Posterior vena cava (tissue), 2 donors: ENCODE measurements around the gene TTLL5. TPM values are rescaled to one million over a fixed set of nuclear protein-coding genes. Genes with fewer than 3 reads are reported as not detected.

Experiments
- DNase-seq: peaks from one replicate; pipeline ENCODE4 v3.0.0-alpha.2; 2020; ENCODE audit warnings: low spot score
- intact Hi-C, 2 donors: fragments of 100-400 bp; cut with DNase I; formaldehyde crosslinking; loops; one replicate each; pipeline versions ENCODE4 v1.14.1 to v1.14.2; 2022 to 2023
- total RNA-seq, 2 donors: library from RNA; stranded (reverse); fragmentation: NEBNext Ultra II Directional; extraction: Animal tissue kit (Norgen Biotek cat#: 25700); gene quantifications; one replicate each; pipeline ENCODE4 v1.2.1, GENCODE V29; 2021
- donor health status: DM: yes; HTN: yes; CAD: no.
- donor health status: DM: yes; HTN: yes; CAD: no.

TTLL5 gene
- total RNA-seq, 2 donors from 2014 or later = 26.9 to 28.5 TPM

DNA sequence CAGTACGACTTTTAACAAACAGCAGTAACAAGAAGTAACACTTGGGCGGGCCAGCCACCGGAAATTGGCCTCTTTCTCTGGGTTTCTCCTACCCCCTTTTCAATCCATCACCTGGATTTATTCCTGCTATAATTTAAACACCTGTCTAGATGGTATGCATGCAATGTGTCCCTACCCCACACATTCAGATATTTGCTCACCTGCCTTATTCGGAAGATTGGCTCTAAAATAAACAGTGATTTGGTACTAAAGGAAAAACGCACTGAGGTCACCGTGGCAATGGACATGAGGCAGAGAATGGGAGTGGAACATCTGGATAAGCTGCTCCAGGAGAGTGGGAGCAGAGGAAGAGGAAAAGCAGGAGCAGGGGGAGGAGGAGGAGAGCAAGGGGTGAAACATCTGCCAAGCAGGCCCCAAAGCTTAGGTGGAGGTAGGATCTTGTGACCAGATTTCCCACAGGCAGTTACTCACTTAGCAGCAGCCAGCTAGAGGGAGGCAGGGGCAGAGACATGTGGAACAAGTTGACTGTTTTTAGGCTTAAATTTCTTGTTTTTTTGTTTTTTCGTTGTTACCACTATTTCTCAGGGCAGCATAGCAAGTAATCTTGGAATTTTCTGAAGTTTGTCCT lies 150.9 kb downstream of the TTLL5 start:
- intact Hi-C loops = no loop called here

DNA sequence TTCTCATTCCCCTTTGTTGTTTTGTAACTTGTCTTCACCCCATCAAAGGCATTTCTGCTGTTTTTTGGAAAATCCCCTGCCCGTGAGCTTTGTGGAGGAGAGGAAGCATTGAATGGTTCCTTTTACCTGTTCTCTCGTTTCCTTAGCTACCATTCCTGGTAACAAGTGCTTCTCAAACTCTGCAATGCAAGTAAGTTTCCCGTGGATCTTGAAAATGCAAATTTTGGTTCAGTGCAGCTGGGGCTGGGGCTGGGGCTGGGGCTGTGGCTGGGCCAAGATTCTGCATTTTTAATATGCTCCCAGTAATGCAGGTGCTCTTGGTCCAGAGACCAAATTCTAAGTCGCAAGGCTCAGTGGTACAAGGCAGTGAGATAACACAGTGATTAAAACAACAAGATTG lies 151.6 kb downstream of the TTLL5 start:
- intact Hi-C loops = no loop called here
- DNase-seq = no peak

More for the DNA sequence above, 150.9 kb downstream of the TTLL5 start:
- DNase-seq = no peak

DNA sequence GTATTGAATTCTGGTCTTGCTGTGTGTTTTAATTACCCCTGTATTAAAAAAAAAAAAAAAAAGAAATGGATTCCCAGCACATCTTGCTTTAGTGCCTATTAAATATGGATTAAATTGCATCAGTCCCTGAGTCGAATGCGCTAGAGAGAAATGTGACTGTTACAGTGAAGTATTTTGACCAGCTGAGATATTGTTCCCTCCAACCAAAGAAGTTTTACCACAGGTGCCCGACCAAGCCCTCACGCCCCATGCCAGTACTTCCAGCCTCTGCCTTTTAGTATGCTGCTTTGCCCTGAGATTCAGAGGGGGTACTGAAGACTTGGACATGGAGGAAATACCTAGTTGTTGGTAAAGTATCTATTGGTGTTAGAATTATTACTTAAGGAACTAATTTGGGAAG lies 159.7 kb downstream of the TTLL5 start:
- no peak for DNase-seq
- intact Hi-C loops = no loop called here

DNA sequence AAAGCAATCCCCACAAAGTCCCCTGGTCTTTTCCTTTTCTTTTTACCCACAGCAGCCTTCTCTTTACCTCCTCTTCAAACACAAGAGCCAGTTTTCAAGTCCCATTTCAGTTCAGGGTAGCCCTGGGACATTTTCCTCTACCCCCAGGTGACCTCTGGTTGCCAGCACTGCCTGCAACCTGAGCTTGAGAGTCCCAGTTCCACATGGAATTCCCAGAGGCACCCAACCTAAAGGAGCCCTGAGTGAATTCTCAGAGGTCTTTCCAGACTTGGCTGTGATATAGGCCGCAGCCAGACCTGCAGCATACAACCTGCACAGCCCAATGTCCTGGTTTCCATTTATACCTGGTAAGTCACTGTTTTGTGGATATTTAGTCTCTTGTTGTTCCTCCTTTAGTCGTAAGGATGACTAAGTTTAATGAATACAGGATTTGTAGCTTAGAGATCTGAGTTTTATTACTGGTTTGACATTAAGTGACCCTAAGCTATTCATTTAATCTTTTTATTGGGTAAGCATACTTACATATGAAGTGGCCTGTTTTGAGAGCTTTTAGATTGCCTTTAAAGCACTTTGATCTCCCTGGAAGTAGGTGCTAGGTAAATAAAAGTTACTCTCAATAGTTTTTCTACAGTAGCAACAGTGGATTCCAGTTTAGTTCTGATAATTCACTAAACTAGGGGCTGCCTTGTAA lies 160.9 kb downstream of the TTLL5 start:
- intact Hi-C loops = no loop called here

DNA sequence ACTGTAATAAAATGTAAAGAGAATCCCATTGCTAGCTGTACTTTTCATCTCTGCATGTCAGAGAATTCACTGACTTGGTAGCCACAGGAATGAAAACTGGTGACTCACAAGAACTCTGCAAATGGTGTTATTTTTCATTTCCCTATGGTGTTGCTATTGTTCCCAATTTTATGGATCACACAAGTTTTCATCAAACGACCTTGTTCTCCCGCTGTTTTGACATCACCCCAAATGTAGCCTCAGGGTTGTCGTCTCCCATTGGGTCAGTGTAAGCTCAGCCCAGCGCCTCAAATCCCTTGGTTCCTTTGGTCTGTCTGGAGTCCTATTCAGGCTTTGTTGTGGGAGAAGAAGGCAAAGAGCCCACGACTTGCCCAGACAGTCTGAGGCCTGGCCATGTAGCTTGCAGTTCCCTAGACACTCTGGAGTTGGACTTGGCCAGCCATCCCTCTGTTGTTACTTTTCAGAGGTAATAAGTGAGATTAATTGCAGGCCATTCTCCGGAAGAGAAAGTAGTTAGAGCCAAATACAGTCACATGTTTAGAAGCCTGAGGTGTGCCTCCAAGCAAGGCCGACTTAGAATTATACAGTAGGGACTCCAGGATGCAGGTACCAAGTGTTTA lies 161.6 kb downstream of the TTLL5 start:
- DNase-seq = no peak
- intact Hi-C loops = no loop called here

More for the DNA sequence above, 160.9 kb downstream of the TTLL5 start:
- DNase-seq = no peak

DNA sequence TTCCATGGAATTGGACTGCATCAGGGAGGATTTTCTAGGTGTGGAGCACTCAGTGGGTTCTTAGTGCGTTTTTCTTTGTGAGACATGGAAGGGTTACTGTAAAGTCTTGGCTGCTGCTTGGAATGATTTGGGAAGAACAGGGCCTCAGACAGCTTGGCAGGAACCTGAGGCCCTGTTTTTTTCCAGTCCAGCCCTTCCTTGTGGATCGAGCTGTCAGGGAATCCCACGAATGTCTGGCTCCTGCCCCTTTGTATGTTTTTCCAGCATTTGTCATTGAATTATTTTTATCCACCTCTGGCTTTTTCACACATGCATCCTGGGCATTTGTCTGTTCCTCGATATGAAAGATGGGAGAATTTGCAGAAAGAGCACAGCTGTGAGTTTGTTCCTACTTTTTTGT lies 162.3 kb downstream of the TTLL5 start:
- no peak for DNase-seq
- intact Hi-C loops = no loop called here

DNA sequence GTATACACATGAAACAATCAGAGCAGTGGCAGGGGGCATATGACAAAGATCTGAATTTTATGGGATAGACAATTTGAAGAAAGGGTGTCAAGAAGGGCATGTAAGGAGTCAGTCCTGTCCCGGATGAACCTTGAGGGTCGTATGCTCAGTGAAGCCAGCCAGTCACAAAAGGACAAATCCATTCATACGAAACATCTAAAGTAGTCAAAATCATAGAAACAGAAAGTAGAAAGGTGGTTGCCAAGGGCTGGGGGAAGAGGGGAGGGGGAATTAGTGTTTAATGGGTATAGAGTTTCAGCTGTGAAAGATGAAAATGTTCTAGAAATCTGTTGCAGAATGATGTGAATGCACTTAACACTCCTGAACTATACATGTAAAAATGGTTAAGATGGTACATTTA lies 163.3 kb downstream of the TTLL5 start:
- no peak for DNase-seq
- intact Hi-C loops = no loop called here

DNA sequence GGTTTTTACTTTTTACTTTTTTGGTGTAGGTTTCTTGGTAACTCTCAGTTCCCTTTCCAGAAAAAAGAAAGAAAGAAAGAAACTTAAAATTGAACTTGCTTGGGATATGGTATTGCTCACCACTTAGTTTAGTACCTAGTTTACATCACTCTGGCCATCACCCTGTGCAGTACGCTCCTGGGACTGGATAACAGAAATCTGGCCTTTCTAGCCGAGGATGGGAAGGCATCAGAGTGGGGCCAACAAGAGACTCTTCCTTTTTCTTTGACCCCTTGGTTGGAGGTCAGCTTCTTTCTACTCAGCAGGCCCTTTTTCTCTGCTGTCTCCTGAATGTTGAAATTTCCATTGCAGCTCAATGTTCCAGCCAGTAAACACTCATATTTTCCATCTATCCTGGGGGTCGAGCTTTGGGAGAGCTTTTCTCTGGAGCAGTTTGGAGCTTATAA lies 164.1 kb downstream of the TTLL5 start:
- intact Hi-C loops = no loop called here

DNA sequence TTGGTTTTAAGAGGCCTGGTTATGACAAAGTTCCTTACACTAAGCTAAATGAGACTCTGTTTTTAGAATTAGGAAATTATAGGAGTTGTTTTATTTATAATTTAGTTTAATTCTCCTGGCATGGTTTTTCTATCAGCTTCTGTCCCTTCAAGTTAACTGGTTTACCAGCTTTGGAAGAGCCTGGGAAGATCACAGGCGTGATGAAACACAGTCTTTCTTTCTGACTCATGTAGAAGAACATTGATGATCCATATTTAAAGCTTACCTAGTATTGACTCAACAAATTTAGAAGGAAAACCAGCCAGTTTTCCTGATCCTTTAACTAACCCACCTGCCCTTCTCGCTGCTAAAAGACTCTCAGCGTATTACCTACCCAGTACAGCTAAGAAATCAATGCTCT lies 165.6 kb downstream of the TTLL5 start:
- DNase-seq = no peak
- intact Hi-C loops = no loop called here

More for the DNA sequence above, 164.1 kb downstream of the TTLL5 start:
- DNase-seq = no peak

DNA sequence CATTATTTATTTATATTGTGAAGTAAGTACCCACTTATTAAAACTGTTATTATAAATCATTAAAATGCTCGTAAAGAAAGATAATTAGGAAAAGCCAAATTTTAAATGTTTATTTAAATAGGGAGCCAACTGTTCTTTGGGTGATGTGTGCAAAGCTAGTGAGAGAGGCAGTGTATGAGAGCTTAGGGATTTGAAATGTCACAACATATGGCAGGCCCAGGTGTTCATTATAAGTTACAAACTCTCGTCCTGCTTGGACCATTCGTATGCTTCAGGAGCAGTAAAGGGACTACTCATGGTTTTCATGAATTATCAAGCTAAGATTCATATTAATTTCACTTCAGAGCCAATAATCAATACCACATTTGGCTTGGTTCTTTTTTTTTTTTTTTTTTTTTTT lies 166.3 kb downstream of the TTLL5 start:
- intact Hi-C loops = no loop called here
- no peak for DNase-seq

DNA sequence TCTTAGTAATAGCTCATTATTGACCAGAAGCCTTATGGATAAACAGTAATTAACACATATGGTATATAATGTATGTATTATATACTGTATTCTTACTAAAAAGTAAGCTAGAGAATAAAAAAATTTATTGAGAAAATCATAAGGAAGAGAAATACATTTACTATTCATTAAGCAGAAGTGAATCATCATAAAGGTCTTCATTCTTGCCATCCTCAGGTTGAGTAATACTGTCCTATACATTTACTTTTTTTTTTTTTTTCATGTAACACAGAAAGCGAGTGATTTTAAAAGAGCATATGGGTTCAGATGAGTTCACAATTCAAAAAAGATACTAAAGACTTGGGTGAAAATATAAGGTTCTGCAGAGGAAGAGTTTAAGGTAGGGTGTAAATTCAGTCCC lies 168.3 kb downstream of the TTLL5 start:
- intact Hi-C loops = no loop called here

DNA sequence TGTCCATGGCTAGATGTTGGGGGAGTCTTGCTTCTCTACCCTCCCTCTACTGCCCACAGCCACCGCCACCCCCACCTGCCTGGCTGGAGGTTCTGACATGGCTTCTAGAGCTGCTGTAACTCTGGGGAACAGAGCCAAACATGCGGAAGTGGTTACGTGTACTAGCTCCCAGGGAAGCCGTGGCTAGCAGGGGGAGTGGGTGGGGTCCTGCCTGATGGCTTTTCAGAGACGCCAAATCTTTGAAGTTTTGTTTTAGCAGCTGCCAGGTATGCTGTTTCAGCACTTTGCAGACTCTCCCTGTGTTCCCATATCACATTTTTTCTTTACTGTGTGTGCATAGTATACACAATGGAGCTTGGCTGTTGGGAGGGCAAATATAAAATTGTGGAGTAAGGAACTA lies 170.4 kb downstream of the TTLL5 start:
- DNase-seq = no peak
- intact Hi-C loops = no loop called here

More for the DNA sequence above, 168.3 kb downstream of the TTLL5 start:
- no peak for DNase-seq

DNA sequence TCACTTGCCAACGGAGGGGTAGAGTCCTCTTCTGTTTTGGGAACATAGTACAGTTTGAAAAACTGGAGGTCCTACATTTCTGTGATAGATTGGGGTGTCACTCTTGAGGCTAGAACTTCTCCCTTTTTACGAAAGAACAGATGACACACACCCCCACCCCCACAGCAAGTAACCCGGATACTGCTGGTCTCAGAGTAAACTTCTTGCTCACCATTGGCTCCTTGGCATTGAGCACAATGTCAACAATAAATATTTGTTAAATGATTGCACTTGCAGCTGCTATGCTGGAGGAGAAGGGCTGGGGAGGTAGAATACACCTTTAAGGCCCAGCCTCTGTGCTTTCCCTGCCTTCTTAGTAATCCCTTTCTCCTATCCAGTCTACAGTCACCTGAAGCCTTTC lies 170.9 kb downstream of the TTLL5 start:
- no peak for DNase-seq

DNA sequence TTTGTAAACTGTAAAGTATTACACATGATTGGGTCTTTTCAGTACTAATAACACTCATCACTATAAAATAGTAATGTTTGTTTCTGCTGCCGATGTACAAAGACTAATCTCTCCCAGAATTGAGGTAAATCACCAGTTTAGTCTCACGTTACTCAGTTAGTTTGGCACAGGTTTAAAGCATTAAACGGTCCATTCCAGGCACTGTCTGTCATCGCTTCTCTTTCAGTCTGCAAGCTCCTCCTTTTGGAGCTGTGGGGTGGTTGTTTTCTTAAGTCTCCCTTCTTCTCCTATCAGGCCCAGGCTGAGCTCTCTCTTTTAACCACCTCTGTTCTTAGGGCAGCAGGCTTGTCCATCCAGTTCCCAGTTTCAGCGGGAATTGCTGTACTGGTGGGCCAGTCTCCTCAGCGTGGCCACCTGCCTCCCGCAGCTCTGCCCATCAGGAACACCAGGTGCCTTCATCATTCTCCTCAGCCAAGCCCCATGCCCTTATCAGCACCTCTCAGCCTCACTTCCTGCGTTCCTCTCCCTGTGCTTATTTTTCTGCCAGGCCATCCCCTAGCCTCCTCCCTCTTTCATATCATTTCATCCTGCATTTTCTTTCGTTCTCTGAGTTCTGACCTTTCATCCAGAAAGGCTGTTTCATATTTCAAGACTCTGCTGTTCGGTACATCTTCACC lies 171.7 kb downstream of the TTLL5 start:
- DNase-seq = no peak
- intact Hi-C loops = no loop called here

More for the DNA sequence above, 170.9 kb downstream of the TTLL5 start:
- intact Hi-C loops = no loop called here

DNA sequence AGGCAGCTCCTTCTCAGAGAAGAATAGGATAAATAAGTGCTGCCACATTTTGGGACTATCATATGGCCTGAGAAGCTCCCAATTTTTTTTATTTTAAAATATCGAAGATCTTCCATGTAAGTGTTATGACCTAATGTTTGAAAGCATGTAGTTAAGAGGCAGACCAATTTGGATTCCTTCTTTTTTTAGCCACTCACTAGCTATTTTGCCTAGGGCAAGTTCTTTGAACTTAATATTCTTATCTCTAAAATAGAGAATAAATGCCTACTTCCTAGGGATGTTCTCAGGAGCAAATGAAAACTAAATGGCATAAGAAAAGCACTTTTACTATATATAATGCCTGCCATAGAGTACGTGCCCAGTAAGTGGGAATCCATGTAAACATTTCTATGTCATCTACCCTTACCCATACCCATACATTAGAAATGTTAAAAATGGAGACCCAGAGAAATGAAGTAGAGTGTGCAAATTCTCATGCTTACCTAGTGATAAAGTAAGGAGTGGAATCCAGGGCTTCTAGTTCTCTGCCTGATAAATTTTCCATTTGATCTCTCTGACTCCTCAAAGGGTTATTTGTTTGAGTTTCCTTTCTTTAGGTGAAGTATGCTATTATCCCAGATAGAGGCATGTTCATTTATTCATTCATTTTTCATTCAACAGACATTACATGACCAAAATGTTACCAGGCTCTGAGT lies 172.4 kb downstream of the TTLL5 start:
- intact Hi-C loops = no loop called here
- DNase-seq = no peak

DNA sequence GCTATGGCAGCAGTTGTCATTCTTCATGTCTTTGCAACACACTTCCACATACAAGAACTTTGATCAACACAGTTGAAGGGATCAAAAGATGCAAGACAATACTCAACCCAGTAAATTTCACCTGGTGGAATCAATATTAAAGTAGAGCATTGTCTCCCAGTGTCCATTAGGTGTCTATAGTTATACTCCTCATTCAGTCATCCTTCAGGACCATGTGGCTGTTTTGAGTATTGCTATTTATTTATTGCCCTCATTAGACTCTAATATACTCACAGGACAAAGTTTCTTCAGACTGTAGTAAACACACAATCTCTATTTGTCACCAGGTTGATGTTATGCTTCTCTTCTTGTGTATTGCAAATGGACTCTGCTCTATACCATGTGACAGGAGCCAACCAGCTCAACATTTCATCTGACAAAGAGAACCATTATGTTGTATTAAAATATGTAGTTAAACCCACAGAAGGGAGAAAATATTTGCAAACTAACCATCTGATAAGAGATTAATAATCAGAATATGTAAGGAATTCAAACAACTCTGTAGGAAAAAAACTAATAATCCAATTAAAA lies 174.2 kb downstream of the TTLL5 start:
- intact Hi-C loops = loop anchor here in 1 of 2 donors (5.0 kb wide), 1 partner anchor 1298 kb away; no protein-coding TSS in a partner anchor
- no peak for DNase-seq

DNA sequence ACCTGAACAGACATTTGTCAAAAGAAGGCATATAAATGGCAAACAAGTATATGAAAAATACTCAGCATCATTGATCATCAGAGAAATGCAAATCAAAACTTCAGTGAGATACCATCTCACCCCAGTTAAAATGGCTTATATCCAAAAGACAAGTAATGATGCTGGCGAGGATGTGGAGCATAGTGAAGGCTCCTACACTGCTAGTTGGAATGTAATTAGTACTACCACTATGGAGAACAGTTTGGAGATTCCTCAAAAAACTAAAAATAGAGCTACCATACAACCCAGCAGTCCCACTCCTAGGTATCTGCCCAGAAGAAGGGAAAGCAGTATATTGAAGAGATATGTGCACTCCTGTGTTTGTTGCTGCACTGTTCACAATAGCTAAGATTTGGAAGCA lies 174.7 kb downstream of the TTLL5 start:
- DNase-seq = no peak
- intact Hi-C loops = loop anchor here in 1 of 2 donors (5.0 kb wide), 1 partner anchor 1298 kb away; no protein-coding TSS in a partner anchor

DNA sequence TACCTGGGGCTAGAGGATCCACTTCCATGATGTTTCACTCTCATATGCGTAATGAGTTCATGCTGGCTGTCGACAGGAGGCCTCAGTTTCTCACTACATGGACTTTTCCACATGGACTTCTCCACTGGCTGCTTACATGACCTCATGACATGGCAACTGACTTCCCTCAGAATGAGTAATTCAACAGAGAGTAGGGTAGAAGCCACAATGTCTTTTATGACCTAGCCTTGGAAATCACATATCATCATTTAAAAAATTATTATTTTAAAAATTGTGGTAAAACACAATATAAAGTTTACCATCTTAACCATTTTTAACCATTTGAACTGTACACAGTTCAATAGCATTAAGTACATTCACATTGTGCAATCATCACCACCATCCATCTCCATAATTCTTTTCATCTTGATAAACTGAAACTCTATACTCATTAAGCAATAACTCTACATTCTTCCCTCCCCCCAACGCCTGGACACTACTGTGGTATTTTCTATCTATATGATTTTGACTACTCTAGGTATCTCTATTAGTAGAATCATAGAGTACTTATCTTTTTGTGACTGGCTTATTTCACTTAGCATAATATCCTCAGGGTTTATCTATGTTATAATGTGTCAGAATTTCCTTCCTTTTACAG lies 176.2 kb downstream of the TTLL5 start:
- no peak for DNase-seq
- intact Hi-C loops = loop anchor here in 1 of 2 donors (5.0 kb wide), 1 partner anchor 1300 kb away; no protein-coding TSS in a partner anchor
